Inferior parietal cortex (tissue), 1 donor: ENCODE measurements around the gene NCOA1.

Source experiments
- DNase-seq: peaks from one replicate; pipeline ENCODE4 v3.0.0-alpha.2; 2016; ENCODE audit errors: extremely low spot score

Gene NCOA1

DNA sequence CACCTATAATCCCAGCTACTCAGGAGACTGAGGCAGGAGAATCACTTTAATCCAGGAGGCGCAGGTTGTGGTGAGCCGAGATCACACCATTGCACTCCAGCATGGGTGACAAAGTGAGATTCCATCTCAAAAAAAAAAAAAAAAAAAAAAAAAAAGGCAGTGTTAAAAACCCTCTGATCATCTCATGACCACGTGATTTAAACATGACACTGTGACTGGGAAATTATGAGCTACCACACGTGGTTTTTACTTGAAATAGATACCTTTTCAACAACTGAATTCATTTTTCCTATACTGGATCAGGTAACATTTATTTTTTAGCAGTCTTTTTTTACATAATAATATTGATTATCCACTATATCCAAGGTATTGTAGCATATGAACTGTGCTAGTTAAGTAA is 199.5 kb downstream of the NCOA1 start:
- no peak for DNase-seq

DNA sequence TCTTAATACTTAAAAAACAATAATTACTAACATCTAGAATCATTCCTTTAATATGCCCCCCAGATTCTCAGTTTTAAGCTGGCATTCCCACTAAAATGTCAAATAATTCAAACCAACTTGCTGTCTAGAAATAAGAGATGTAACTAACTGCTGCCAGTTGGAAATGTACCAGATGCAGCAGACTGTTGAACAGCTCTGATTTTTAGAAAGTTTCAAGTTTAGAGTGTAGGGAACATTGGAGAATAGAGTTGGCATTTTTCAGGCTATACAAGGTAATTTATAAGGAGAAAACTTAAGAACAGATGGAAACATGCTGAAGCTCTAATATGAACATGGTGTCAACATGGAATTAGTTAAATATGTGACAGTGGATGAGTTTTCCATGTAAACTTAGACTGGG is 200.8 kb downstream of the NCOA1 start:
- DNase-seq: no peak

- DNase-seq: no peak
Observed at GRCh38 chr2:24697792-24698191, 206.7 kb downstream of the NCOA1 start.

GRCh38 chr2:24702800-24703199 is 211.7 kb downstream of the NCOA1 start:
- DNase-seq: no peak

GRCh38 chr2:24704692-24705091 is 213.6 kb downstream of the NCOA1 start:
- no peak for DNase-seq

- no peak for DNase-seq
Observed at GRCh38 chr2:24707143-24707542, 216.1 kb downstream of the NCOA1 start.

DNA sequence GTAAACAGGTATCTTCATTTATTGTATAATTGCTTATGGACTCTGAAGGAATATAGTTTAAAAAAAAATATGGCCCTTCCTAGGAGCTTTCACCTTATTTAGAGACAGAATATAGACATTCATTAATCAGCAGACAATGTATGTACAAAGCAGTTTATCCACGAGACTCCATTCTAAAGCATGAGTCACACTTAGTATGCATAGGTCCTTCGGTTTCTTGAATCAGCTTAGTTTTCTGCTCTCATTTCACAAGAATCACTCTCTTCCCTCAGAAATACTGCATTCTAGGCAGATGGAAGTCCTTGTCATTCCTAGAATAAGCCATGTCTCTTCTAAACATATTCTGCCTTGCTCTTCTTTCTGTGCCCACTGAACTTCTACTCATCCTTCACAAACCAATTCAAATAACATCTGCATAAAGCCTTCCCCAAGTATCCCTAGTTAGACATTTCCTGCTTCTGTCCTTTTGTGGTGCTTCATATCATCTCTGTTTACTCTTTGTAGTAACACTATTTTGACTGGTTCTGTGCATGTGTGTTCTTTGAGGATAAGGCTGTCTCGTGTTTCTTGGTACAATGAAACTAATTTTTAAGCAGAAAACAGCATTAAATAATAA is 217.6 kb downstream of the NCOA1 start:
- no peak for DNase-seq

- no peak for DNase-seq
Observed at GRCh38 chr2:24710806-24711205, 219.8 kb downstream of the NCOA1 start.

DNA sequence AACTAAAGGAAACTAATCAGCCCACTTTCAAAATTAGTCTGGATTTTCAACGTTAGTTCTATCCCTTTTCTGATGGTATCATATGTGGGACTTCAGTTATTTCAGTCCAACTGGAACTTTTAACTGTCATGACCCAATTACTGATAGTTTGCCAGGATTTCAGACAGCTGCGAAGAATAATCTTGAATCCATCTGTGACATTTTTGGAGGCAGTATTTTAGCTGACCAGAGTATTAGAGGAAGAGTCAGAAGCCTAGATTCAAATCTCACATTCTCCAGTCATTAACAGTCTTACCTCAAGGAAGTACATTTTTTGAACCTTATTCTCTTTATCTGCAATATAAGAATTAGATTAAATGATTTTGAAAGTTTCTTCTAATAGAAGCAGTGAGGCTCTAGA is 220.8 kb downstream of the NCOA1 start:
- no peak for DNase-seq

GRCh38 chr2:24712296-24712695 is 221.2 kb downstream of the NCOA1 start:
- DNase-seq: no peak

DNA sequence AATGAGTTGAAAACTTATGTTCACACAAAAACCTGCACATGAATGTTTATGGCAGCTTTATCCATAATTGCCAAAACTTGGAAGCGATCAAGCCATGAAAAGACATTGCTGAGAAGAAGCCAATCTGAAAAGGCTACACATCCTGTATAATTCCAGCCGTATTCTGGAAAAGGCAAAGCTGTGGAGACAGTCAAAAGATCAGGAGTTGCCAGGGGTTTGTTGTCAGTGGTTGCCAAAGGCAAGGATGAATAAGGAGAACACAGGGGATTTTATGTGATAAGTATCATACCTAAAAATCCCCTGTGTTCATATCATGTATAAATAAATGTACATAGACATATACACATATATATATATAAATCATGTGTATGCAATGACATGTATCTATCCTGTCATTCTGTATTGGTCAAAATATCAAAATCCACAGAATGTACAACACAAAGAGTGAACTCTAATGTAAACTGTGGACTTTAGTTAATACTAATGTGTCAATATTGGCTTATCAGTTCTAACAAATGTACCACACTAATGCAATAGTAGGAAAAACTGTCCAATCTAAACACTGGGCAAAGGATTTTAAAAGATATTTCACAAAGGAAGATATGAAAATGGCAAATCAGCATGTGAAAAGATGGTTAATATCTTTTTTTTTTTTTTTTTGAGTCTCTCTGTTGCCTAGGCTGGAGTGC is 226.4 kb downstream of the NCOA1 start:
- DNase-seq: no peak

DNA sequence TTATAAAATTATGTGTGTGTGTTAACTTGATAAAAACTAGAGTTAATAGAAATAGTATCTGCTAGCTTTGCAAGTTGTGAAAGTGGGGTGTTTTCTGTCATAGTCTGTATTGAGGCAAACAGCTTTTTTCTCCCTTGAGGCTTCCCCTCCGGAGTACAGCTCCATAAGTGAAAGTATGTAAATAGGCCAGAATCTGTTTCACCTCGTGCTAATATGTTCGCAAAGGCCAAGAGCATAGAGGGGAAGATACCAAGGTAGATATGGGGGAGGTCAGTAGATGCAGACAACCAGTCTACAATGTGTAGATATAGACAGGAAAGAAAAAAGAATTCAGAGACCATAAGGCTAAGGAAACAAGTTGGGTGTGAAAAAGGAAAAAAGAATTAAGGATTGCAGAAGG is 229.3 kb downstream of the NCOA1 start:
- no peak for DNase-seq

DNA sequence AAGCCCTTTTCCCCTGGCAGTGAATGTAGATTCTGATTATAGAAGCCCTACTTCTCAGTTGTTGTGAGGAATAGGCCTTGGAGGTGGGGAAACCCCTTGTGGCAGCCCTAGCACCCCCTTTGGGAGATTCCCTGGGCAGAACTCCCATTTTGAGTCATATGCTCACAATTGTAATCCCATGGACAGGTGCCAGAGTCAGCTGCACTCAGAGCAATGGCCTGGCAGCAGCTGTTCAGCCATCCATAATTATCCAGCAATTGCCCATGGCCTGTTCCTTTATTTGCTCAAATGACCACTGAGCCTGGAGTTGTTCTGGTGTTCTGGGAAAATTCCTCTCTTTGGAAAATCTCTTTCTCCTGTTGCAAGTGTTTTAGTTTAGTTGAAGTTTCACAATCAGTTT is 230.4 kb downstream of the NCOA1 start:
- DNase-seq: peak; percentile 92

DNA sequence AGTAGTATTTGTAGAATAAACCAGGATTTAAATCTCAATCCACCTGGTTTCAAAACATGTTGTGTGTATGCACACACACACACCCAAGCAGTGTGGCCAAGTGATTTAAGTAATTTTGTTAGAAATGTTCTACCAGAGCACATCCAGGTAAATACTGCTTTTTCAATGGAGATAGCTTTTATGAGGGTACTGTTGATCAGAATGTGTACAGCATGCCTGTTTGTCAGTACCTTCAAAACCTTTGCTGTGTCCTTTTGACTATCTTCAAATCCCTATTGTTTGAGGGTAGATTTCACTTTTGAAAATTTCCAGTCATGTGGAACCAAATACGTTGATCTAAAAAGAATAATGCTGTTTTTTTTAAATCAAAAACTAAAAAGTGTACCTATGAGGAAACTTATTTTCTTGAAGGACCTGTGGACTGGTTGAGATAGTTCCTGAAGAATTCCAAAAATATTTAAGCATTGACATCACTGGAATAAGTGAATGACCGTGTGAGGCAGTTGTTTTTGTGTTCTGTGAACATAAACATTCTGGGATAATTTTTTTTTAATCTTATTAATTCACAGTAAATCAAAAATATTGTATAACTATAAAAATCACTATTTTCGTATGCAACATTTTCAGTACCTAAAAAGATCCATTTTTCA is 231.2 kb downstream of the NCOA1 start:
- DNase-seq: no peak

- no peak for DNase-seq
Observed at GRCh38 chr2:24723191-24723590, 232.1 kb downstream of the NCOA1 start.

- no peak for DNase-seq
Observed at GRCh38 chr2:24723665-24724064, 232.6 kb downstream of the NCOA1 start.

GRCh38 chr2:24724111-24724775 is 233.2 kb downstream of the NCOA1 start:
- DNase-seq: no peak

DNA sequence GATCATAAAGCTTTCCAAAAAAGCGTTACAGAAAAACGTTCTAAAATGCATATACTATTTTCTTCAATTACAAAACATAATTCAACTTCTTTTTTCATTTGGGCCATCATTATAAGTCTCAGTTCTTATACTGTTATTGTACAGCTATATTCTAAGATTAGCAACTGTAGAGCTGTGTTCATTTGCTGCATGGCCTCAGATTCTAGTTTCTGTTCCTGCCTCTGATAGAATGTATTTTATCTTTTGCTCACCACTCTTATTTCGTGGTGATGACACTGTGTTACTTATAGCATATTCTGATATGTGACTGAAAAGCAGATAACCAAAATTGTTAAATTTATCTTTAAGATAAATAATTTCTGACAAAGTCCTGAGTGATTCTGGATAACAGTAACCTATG is 234.9 kb downstream of the NCOA1 start:
- DNase-seq: no peak

GRCh38 chr2:24730481-24730880 is 239.4 kb downstream of the NCOA1 start:
- DNase-seq: no peak

- no peak for DNase-seq
Observed at GRCh38 chr2:24731040-24731439, 240.0 kb downstream of the NCOA1 start.

DNA sequence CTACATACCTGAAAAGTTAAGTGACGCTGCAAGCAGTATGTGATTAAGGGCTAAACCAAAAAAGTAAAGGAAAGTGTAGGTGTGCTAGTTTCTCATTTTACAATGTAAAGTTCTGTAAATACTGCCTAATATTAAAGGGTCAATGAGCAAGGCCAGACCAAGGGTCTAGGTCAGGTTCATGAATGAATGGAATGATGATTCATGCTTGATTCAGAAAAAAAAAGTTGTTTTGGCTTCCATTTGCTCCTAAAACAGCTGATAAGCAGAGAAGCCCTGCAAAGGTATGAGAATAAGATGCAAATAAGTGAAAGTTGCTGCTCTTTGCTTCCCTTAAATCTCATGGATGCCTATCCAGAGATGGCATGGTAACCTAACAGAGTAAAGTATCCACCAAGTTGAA is 240.9 kb downstream of the NCOA1 start:
- no peak for DNase-seq

GRCh38 chr2:24734741-24735140 is 243.7 kb downstream of the NCOA1 start:
- no peak for DNase-seq
